Suppressor macrophage treated with lipopolysaccharide for 1 hour (primary cell): ENCODE results near the gene LRRC15.
A peak's percentile ranks its signal among the peaks of the same experiment; 100 is the strongest.

ENCODE experiments used
- DNase-seq, 3 donors: peaks; one replicate each; pipeline ENCODE4 v3.0.0-alpha.2; 2020 to 2022

LRRC15 gene

DNA sequence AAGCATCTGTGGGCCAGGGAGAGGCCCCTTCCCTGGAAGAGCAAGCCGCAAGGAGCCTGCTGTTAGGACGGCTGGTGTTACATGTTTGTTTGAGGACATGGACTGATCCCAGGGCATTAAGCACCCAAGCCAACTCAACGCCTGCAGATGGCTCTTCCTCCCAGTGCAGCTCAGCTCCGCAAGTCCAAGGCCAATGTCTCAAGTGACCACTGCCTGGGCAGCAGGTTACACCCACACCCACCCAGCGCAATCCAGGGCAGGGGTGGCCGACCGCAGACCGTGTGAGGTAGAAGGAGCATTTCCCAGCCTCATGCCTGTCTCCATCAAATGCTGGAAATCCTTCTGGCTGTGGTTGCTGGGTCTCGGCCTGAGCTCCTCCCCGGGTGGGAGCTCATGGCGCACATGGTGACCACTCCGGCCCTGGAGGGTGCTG, 15.0 kb upstream of the LRRC15 start:
- DNase-seq, result no peak

DNA sequence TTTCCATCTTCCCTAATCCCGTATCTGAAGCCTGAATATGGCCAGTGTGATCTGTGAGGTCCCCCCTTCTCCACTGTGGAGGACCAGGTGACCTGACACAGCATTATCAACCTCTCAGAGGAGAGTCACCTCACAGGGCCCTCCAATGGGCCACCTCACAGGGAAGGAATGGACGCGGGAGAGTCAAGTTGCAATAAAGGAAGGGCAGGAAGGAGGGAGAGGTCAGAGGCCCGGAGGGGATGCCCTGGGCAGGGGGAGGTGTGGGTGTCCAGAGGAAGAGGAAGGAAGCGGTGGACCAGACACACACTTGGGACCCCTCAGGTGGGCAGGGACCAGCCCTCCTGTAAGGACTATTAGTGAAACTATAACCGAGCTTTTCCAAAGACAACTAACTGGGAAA, 14.6 kb upstream of the LRRC15 start:
- DNase-seq, result no peak

DNA sequence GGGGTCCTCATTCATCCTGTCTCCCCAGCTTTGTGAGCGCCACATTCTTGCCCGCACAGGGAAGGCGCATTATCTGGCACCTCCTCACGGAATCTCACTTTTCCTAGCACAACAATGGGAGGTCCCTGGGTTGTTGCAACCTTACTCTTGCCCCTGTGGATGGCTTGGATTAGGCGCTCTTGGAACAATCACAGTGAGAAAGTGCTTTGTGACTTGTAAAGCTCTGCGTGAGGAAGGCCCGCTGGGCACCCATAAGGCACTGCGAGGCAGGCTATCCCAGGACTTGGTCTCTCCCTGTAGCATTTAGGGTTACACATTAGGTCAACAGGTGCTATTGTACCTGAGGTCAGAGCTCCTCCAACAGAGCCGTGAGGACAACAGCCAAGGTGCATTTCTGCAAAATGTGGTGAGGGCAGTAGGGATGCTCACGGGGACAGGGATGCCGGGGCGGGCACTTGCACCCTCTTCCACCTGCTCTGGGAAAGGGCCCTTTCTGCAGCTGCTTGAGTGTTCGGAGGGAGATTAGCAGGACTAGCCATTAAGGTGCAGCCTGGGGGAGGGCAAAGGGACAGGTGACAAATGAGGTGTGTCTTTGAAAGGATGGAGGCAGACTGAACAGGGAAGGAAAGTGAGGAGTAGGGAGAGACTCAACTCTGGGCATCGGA, 13.9 kb upstream of the LRRC15 start:
- no peak for DNase-seq

- DNase-seq, result no peak
These were observed 13.3 kb upstream of the LRRC15 start for GRCh38 chr3:194382892-194383223.

DNA sequence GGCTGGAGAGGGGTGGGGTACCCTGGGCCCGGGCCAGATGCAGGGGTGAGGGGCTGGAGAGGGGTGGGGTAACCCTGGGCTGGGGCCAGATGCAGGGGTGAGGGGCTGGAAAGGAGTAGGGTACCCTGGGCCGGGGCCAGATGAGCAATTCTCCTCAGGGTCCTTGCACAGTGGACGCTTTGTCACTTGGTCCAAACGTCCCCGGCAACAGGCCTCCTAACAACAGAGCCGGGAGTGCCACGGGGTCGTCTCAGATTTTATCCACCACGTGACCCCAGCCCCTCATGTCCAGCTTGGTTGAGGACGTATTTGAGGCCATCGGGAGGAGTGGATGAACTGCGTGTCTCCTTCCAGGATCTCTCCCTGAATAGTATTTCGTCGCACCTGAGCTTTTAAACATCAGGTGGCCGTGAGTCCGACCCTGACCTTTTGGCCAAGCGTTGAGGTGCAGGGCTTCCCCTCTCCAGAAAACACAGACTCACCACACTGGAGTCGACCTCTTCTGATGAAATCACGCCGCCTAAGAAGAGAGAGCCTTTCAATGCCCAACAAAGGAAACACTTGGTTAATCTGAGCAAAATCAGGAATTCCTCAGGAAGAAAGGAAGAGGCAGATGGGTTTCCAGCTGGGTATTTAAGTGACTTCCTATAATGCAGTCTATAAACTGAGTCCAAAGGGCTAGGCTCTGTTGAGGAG, 12.8 kb upstream of the LRRC15 start:
- no peak for DNase-seq

DNA sequence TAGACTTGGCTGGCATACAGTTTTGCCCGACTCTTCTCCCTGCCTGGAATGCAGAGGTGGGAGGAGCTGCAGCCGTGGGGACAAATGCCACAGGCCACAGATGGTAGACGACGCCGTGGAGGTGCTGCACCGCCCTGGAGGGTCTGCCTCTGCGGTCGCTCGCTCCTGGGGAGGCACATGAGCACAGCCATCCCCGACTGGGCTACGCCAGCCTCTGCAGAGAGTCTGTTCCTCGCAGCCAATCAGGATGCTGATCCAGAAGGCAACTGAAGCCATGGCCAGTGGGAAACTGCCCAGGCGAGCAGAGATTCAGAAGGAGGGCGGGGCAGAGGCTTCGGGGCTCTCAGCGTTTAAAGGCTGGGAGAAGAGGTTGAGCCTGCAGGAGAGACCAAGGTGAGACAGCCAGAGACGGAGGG, 11.9 kb upstream of the LRRC15 start:
- DNase-seq, result no peak

GRCh38 chr3:194380326-194380725, 10.8 kb upstream of the LRRC15 start:
- no peak for DNase-seq

- no peak for DNase-seq
These were observed 10.1 kb upstream of the LRRC15 start for GRCh38 chr3:194379651-194380050.

GRCh38 chr3:194379231-194379630, 9.7 kb upstream of the LRRC15 start:
- DNase-seq, result no peak

- no peak for DNase-seq
These were observed 8.2 kb upstream of the LRRC15 start for GRCh38 chr3:194377708-194378107.

DNA sequence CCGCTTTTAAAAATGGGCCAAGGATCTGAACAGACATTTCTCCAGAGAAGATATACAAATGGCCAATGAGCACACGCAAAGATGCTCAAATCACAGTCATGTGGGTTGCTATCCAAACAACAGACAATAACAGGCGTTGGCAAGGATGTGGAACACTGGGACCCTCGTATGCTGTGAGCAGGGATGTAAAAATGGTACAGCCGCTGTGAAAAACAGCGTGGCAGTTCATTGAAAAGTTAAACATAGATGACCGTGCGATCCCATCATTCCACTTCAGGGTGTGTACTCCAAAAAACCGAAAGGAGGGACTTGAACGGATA, 6.7 kb upstream of the LRRC15 start:
- no peak for DNase-seq

DNA sequence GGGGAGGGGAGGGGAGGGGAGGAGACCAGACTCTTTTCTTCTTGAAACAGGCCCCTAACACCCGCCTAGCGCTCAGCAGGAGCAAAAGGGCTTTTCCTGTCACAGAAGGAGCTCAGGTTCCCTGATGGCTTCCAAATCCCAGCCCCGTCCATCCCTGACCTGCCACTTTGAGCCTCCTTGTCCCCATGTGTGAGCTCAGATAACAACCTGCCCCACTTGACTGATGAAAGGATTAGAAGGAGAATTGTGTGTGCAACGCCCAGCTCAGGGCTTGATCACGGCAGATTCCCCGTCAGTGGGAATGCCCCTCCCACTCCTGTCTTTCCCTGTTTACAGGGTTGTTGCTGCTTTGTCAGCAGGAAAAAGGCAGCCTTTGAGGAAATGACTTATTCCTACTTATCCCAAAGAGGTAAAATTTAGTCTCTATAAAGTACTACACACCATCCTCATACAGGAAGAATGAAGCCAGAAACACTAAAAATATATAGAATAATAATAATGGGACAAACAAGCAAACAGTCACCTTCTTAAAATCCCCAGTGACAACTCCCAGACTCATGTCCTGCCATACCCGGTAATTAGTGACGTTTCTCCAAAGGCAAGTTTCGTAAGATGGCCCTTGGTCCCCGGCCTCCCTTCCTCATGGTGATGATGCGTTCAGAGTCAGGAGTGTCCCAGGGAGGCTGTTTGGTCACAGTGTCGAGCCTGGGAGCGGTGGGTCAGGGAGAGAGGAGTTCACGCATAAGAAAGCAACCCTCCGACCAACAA, 6.1 kb upstream of the LRRC15 start:
- DNase-seq, result peak; percentile 53 to 75 (median 57)

GRCh38 chr3:194374935-194375334, 5.4 kb upstream of the LRRC15 start:
- DNase-seq, result no peak

- DNase-seq, result no peak
These were observed 4.4 kb upstream of the LRRC15 start for GRCh38 chr3:194373899-194374298.

DNA sequence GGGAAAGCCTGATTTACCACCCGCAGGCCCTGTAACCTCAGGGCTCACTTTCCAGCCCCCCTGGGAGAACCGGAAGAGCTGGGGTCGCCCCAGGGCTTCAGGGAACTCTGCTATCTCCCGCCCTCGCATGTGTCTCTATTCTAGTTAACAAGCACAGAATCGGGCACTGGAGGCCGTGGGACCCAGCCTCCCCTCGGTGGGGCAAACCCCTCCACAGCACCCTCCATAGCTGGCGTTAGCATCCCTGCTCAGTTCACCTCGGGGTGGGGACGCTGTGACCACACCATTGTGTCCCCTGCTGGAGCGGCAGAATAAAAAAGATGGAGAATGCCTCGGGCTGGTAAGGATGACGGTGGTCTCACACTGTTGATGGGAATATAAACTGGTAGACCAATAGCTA, 3.5 kb upstream of the LRRC15 start:
- DNase-seq, result no peak

- DNase-seq, result no peak
These were observed 1.2 kb upstream of the LRRC15 start for GRCh38 chr3:194370753-194371152.

DNA sequence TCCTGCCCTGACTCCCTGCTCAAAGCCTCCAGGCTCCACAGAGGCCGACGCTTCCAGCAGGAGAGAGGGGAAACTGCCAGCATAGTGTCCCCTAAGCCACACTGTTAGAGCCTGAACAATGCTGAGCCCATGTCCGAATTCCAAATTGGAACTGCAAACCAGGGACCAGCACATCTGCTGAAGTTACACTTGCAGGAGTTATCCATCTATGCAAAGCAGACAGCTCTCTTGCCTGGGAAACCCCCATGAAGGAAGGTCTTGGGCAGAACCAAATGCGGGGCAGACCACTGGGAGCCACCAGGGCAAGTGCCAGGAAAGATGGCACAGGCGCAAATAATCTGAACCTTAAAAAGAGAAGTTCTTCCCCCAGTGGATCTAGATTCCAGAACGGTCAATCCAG, 625 bp downstream of the LRRC15 start:
- DNase-seq, result no peak

DNA sequence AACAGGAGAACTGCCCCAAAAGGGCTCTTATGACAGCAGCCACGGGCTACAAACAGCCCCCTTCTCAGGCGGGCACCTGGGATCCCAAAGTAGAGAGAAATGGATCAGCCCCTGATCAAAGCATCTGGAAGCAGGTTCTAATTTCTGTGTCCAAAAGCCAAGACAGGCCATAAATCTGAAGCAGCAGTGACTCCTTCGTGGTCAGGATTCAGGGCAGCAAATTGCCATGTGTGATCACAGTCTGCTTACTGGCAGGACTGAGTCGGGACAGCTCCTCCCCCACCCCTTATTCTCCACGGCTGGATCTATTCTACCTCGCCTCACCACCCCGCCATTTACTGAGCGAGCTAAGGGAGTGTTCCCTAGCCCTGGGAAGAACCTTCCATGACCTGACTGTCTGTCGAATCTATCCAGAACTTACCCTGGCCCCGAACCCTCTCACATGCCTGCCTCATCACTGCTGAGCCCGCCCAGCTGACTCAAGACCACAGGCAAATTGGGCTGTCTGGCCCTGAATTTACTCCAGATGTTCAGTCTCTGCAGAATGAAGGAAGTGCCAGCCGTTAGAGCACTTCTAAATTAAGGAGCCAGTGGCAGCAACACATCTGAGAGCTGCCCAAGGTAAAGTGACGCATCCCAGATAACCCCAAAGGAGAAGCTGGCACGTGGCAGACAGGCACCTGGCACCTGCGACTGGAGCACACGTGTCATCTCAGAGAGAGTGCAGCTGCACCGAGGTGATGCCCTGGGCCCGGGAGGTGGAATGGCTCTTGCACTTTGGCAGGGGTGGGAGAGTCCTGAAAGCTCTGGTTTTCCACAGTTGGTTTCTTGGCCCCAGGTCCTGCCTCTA, 1.3 kb downstream of the LRRC15 start:
- no peak for DNase-seq

DNA sequence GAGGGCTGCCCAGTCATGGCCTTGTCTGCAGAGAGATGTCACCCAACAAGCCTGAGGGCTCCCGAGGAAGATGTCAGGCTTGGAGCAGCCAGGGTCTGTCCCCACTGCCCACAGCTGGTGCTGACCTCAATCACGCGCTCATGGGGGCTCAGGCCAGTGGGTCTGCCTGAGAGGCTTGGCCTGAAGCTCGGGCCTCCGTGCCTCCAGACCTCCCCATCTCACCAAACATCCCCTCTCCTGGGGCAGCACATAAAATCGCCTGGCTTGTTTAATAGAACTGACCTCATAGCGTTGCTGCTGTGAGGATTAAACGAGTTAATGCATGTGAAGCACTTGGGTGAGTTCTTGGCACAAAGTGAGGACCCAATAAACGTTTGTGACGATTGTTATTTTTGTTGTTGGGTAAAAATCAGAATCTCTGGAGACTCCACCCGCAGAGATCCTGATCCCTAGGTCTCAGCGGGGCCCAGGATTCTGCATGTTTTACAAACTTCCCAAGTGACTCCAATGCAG, 3.5 kb downstream of the LRRC15 start:
- DNase-seq, result no peak

- DNase-seq, result no peak
These were observed 4.0 kb downstream of the LRRC15 start for GRCh38 chr3:194365526-194365925.

GRCh38 chr3:194364652-194365434, 4.7 kb downstream of the LRRC15 start:
- no peak for DNase-seq

DNA sequence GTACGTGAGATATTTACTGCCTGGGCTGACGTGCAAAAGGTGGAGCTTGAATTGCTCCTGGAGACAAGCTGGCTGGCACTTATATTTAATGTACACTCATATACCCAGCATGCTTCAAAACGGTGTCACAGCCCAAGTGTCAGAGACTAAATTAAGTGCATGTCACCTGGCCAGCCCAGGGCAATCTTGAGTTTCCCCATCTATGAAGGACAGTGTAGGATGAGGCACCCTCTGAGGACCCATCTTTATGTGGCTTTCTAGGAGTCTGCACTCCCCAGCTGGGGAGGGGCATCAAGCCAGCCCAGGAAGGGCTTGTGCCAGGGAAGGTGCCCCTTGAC, 5.3 kb downstream of the LRRC15 start:
- no peak for DNase-seq
